ENCODE results near the gene LDLRAD3.
A peak's percentile ranks its signal among the peaks of the same experiment; 100 is the strongest.

The LDLRAD3 gene

GRCh38 chr11:36056160-36056751 is 112.4 kb downstream of the LDLRAD3 start:
- no peak for DNase-seq

DNA sequence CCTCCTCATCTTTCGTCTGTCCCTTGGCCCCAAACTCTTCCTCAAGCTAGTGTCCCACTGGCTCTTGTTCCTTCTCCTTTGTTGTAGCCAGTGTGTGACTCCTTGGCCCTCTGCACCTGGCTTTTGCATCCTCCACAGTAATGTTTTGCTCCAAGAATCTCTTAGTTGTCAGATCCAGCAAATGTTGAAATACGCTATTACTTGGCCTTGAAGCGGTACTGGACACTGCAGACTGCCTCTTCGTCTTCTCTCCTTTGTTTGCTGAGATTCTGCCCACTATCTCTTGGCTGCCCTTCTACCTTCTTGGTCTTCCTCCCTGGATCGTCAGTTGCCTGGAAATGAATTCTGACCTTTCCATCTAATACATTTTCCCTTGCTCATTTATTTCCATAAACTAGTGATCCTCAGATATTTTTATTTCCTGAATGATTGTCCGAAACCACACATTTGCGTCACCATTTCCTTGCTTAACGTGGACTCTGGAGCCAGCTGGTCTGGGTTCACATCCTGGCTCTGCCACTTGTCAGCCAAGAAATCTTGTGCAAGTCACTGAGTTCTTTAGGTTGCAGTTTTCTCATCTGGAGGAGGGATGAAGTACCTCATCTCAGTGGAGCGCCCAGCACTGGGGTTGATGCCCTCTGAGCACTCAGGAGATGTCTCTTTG is 113.6 kb downstream of the LDLRAD3 start:
- DNase-seq: no peak

- no peak for DNase-seq
These were observed 115.8 kb downstream of the LDLRAD3 start for GRCh38 chr11:36059660-36060059.

DNA sequence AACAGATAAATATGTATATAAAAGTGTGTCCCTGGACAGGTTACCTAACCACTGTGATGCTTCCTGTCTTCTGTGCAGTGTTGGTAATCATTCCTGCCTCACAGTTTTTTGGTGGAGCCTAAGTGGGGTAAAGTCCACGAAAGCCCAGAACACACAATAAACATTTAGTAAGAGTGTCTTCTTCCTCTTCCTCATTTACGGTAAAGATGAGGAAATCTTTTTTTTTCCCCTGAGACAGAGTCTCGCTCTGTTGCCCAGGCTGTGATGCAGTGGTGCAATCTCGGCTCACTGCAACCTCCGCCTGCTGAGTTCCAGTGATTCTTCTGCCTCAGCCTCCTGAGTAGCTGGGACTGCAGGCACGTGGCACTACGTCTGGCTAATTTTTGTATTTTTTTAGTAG is 117.1 kb downstream of the LDLRAD3 start:
- DNase-seq: no peak

DNA sequence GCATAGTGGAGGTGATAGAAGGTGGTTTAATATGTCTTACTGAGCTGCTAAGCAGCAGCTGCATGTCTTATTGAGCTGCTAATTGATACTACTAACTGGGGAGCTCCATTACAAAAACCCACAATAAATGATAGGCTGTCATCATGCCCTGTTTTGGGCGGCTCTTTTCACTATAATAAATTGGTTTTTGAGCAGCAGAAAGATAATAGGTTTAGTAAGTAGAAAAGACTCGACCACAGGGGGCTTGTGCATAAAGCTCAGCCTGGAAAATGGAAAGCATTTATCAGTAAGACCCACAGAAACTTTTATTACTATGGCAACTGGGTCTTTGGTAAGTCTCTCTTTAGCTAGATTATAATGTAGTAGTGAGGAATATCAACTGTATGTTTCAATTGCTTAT is 117.6 kb downstream of the LDLRAD3 start:
- no peak for DNase-seq

GRCh38 chr11:36062796-36063365 is 119.0 kb downstream of the LDLRAD3 start:
- no peak for DNase-seq

GRCh38 chr11:36065436-36065835 is 121.6 kb downstream of the LDLRAD3 start:
- no peak for DNase-seq

DNA sequence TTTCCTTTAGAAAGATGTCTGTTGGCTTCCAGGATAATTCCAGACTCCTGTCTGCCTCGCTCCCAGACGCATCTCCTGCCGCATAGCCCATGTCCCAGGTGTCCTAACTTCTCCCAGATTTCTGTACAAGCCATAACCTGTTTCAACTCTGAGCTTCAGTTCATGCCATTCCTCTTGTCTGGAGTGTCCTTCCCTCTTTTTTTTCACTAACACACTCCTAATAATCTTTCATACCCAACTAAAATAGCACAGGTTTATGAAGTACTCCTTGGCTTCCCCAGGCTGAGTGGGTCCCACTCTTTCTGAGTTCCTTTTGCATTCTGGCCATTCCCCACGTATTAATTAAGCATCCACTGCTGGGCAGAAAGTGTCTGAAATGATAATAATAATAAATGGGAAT is 123.0 kb downstream of the LDLRAD3 start:
- DNase-seq: no peak

- DNase-seq: no peak
These were observed 125.8 kb downstream of the LDLRAD3 start for GRCh38 chr11:36069576-36070212.

- no peak for DNase-seq
These were observed 126.5 kb downstream of the LDLRAD3 start for GRCh38 chr11:36070213-36070953.

DNA sequence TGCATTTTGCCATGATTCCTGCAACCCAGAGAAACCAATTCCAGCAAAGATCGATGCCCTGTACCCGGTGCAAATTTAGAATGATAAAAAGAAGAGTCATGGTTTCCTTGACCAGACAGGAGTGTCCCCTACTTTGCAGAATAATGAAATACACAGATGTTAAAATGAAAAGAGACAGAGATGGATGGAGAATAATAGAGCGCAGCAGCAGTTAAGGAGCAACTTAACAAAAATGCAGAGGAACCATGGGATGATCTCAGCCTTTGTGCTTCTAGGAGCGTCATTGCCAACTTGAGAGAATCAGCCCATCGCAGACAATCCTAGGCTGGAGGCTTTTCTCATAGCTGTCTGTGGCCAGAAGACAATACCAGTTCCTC is 127.1 kb downstream of the LDLRAD3 start:
- no peak for DNase-seq

DNA sequence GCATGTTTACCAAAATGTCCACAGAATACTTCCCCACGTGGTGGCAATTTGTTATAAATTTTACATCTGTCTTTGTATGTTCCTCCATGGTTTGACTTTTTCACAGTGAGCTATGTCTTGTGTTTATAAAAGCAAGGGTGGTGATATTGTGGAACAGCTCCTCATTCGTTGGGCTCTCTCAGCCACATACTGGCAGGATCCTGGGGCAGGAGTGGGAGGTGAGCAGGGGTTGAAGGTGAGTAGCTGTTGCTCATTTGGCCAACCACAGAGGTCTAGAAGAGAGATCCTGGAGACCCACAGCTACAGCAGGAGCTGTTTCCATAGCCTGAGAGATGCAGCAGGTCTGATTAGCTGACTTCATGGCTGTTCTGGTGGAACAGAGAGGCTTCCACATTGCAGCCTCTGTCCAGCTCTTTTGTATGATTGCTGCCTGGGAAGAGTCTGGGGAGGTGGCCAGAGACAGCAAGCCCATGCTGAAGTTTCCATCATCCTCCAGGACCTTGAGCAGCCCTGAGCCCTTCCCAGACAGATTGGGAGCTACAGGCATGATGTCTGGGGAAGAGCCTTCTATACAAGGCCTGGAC is 128.1 kb downstream of the LDLRAD3 start:
- DNase-seq: no peak

- DNase-seq: peak; percentile 63
These were observed 129.7 kb downstream of the LDLRAD3 start for GRCh38 chr11:36073411-36074203.

GRCh38 chr11:36074941-36075431 is 131.1 kb downstream of the LDLRAD3 start:
- DNase-seq: peak; percentile 96

- no peak for DNase-seq
These were observed 133.5 kb downstream of the LDLRAD3 start for GRCh38 chr11:36077368-36077767.

- no peak for DNase-seq
These were observed 134.2 kb downstream of the LDLRAD3 start for GRCh38 chr11:36077886-36078685.

DNA sequence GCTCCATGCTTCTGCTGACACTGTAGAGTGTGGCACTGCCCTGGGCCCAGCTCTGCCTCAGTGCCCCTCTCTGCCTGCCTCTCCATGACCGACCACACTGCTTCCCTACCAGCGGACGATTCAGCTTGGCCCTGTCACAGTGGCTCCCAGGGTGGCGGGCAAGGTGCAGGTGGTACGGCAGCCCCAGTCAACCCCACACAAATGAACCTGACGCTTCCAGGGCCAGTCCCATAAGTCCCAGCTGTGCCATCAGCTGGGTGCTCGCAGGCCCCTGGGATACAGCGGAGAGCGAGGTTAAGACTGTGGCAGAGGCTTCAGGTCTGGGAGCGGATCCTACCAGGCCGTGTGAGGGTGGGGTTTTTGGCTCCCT is 134.8 kb downstream of the LDLRAD3 start:
- DNase-seq: no peak

- DNase-seq: no peak
These were observed 136.2 kb downstream of the LDLRAD3 start for GRCh38 chr11:36079878-36080675.

DNA sequence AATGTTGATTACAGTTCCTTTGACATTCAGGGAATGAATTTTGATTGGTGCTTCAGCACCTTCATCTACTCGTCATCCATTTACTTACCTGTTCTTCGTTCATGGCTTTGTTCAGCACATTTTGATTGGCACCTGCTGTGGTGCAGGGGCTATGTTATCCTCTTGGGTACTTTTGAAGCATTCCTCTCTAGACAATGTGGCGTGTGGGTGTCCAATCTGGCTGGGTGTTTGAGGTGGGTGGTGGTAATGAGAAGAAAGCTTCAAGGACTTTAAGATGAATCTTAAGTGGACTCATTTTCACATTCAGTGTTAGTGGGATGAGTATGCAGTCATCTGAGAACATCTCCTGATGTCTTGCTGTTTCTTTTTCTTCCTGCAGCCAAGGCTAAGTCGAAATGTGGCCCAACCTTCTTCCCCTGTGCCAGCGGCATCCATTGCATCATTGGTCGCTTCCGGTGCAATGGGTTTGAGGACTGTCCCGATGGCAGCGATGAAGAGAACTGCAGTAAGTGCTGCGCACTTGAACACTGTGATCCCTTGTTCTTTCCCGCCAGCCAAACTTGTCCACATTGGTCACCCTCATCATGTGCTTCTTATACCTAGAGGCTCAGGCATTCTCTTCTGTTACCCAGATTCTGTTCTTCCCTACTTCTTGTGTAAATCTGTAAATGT is 137.5 kb downstream of the LDLRAD3 start:
- no peak for DNase-seq

DNA sequence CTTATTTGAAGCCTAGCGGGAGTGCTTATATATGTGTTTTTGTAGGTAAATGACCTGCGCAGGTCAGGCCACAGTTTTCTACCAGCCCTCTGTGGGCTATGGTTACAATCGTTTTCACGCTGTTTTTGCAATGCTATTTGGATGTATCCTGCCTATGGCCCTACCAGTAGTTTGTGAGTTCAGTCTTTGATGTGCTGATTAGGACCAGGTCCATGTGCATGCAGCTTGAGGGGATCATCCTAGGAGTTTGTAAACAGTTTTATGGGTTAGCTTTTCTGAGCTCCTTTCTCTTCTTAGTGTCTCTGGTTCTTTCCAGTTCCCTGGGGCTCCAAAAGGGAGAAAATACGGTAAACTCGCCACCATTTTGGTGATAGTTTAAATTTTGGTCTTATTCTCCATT is 142.5 kb downstream of the LDLRAD3 start:
- DNase-seq: no peak
